Fibroblast of lung (primary cell): ENCODE data around the gene MIER3.

Source experiments
- EZH2 ChIP-seq: IDR thresholded peaks from 2 replicates; pipeline ENCODE4 v1.5.1; 2012; ENCODE audit warnings: low read length, control low read depth, mild to moderate bottlenecking; ENCODE audit errors: missing control alignments
- TF ChIP-seq, protein P1 (sequence below), 2 donors: IDR thresholded peaks in 1 of 2; conservative IDR thresholded peaks in 1 of 2; 1 replicate in 1 of 2; 2 replicates in 1 of 2; pipeline ENCODE4 v1.5.1; 2011 to 2012; ENCODE audit warnings: low read length in 2 of 2, control low read depth in 1 of 2, inconsistent platforms in 1 of 2, low read depth in 1 of 2, mild to moderate bottlenecking in 1 of 2

DNA sequence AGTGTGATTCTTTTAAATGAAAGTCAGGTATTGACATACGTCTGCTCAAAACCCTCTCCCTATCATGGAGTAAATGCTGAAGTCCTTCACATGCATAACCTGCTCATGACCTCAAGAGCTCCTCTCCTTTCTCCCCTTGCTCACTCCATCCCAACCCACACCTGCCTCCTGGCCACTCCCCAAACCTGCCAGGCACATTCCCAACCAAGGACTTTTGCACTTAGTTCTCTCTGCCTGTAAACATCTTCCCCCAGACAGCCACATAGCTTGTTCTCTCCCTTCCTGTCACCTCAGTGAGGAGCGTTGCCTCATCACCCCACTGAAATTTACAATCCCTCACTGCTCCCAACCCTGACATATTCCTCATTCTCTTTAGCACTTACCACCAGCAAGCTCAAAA lies 33.9 kb downstream of the MIER3 start:
- TF ChIP-seq, protein P1, sequence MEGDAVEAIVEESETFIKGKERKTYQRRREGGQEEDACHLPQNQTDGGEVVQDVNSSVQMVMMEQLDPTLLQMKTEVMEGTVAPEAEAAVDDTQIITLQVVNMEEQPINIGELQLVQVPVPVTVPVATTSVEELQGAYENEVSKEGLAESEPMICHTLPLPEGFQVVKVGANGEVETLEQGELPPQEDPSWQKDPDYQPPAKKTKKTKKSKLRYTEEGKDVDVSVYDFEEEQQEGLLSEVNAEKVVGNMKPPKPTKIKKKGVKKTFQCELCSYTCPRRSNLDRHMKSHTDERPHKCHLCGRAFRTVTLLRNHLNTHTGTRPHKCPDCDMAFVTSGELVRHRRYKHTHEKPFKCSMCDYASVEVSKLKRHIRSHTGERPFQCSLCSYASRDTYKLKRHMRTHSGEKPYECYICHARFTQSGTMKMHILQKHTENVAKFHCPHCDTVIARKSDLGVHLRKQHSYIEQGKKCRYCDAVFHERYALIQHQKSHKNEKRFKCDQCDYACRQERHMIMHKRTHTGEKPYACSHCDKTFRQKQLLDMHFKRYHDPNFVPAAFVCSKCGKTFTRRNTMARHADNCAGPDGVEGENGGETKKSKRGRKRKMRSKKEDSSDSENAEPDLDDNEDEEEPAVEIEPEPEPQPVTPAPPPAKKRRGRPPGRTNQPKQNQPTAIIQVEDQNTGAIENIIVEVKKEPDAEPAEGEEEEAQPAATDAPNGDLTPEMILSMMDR (conservative IDR thresholded peaks at IDR 0.05 in 1 of 2, IDR thresholded peaks at IDR 0.05 in 1 of 2; ENCODE audit: low read depth in 1 of 2, low read length in 2 of 2): no peak
- no peak for TF ChIP-seq EZH2
